A549 (cell line): ENCODE measurements around the gene FER1L5. TPM values are rescaled to one million over a fixed set of nuclear protein-coding genes. Genes with fewer than 3 reads are reported as not detected.
A peak's percentile ranks its signal among the peaks of the same experiment; 100 is the strongest.

Source experiments
- ATAC-seq, 2 experiments: fragments of 200-7000 bp in 1 of 2; fragments of >200 bp in 1 of 2; cut with Nextera tagmentation in 1 of 2; cut with Tn5 transposase in 1 of 2; 3 replicates each; pipeline versions ENCODE4 v1.8.0 to v1.9.1; 2018 to 2020; ENCODE audit warnings: mild to moderate bottlenecking in 1 of 2, moderate library complexity in 1 of 2
- CTCF ChIA-PET: fragments of 300-600 bp; sonication (Branson Sonifier 250); formaldehyde crosslinking; extraction: SDS; loops from one replicate; lab custom pipeline; 2021; ENCODE audit warnings: antibody characterized with exemption, inconsistent platforms; lab: Yijun Ruan, JAX
- POLR2A ChIA-PET: fragments of 350-600 bp; formaldehyde crosslinking; extraction: SDS; loops from one replicate; lab custom pipeline; 2021; ENCODE audit warnings: antibody characterized with exemption, inconsistent platforms; lab: Yijun Ruan, JAX
- DNase-seq, 2 experiments: peaks; one replicate each; pipeline versions ENCODE4 v3.0.0 to v3.0.0-alpha.2; 2011 to 2016; ENCODE audit warnings: low read depth in 1 of 2, low spot score in 1 of 2
- FAIRE-seq: peaks from 2 replicates; lab custom pipeline; 2011; peaks lifted over from hg19 to GRCh38; lab: Jason Lieb, UNC
- H3K27ac ChIP-seq, 2 experiments: fragments of >200 bp; sonication (Bioruptor Twin); formaldehyde crosslinking; 3 replicates each; pipeline ENCODE4 v1.5.1; 2016 to 2017
- H3K4me1 ChIP-seq: fragments of >200 bp; sonication (Bioruptor Twin); formaldehyde crosslinking; 3 replicates; pipeline ENCODE4 v1.6.1; 2016
- H3K4me2 ChIP-seq: fragments of >200 bp; sonication (Bioruptor Twin); formaldehyde crosslinking; 3 replicates; pipeline ENCODE4 v1.6.1; 2016
- H3K4me3 ChIP-seq: fragments of >200 bp; sonication (Bioruptor Twin); formaldehyde crosslinking; 3 replicates; pipeline ENCODE4 v1.5.1; 2016
- H3K9me3 ChIP-seq: fragments of >200 bp; sonication (Bioruptor Twin); formaldehyde crosslinking; 3 replicates; pipeline ENCODE4 v1.6.1; 2016
- CHD4 ChIP-seq: fragments of 200-600 bp; sonication (generic); IDR thresholded peaks from 2 replicates; pipeline ENCODE4 v1.6.1; 2016; ENCODE audit warnings: antibody characterized with exemption, mild to moderate bottlenecking, borderline replicate concordance
- EHMT2 ChIP-seq: fragments of 200-600 bp; sonication (generic); IDR thresholded peaks from 2 replicates; pipeline ENCODE4 v1.6.1; 2016; ENCODE audit warnings: antibody characterized with exemption, low read depth, mild to moderate bottlenecking, moderate library complexity
- GATA3 ChIP-seq: IDR thresholded peaks from 2 replicates; pipeline ENCODE4 v1.6.1; 2012; ENCODE audit warnings: borderline replicate concordance
- HDAC2 ChIP-seq: fragments of 200-600 bp; sonication (generic); IDR thresholded peaks from 2 replicates; pipeline ENCODE4 v1.6.1; 2016
- HOXA7 ChIP-seq: fragments of 250-450 bp; sonication (Bioruptor Pico); IDR thresholded peaks from 2 replicates; pipeline ENCODE4 v1.5.0; 2020; ENCODE audit warnings: mild to moderate bottlenecking, moderate library complexity
- HOXB13 ChIP-seq: fragments of 250-450 bp; sonication (Bioruptor Pico); IDR thresholded peaks from 2 replicates; pipeline ENCODE4 v1.5.0; 2020; ENCODE audit warnings: low read depth, mild to moderate bottlenecking, moderate library complexity
- MAFK ChIP-seq: fragments of 450-650 bp; IDR thresholded peaks from 2 replicates; pipeline ENCODE4 v1.6.1; 2014; ENCODE audit not compliant: partially characterized antibody
- MAZ ChIP-seq: fragments of 150-350 bp; IDR thresholded peaks from 2 replicates; pipeline ENCODE4 v1.6.1; 2014; ENCODE audit warnings: antibody characterized with exemption, low read depth, low read length, borderline replicate concordance
- NPAS2 ChIP-seq: fragments of 250-450 bp; sonication (Bioruptor Pico); IDR thresholded peaks from 2 replicates; pipeline ENCODE4 v1.8.0; 2022; ENCODE audit warnings: mild to moderate bottlenecking, moderate library complexity, borderline replicate concordance
- NR3C1 ChIP-seq: fragments of >200 bp; sonication (Bioruptor Twin); formaldehyde crosslinking; IDR thresholded peaks from 3 replicates; pipeline ENCODE4 v1.6.1; 2017
- PHF8 ChIP-seq: fragments of 200-600 bp; sonication (generic); IDR thresholded peaks from 2 replicates; pipeline ENCODE4 v1.6.1; 2016; ENCODE audit warnings: low read depth, mild to moderate bottlenecking, antibody characterized with exemption, moderate library complexity, borderline replicate concordance
- POLR2AphosphoS2 ChIP-seq: conservative IDR thresholded peaks from 2 replicates; pipeline ENCODE4 v1.6.1; 2012; ENCODE audit warnings: low read length, improper control_type of control experiment, inconsistent platforms
- RAD21 ChIP-seq, 2 experiments: fragments of >200 bp in 1 of 2; sonication (Bioruptor Twin) in 1 of 2; formaldehyde crosslinking in 1 of 2; IDR thresholded peaks in 1 of 2; conservative IDR thresholded peaks in 1 of 2; 2 replicates in 1 of 2; 3 replicates in 1 of 2; pipeline ENCODE4 v1.6.1; 2012 to 2018; ENCODE audit warnings: inconsistent platforms in 1 of 2
- TFCP2L1 ChIP-seq: fragments of 250-450 bp; sonication (Bioruptor Pico); IDR thresholded peaks from 2 replicates; pipeline ENCODE4 v1.5.0; 2021; ENCODE audit warnings: mild to moderate bottlenecking
- TP53 ChIP-seq: fragments of 250-450 bp; sonication (Bioruptor Pico); IDR thresholded peaks from 2 replicates; pipeline ENCODE4 v1.5.0; 2021; ENCODE audit warnings: mild to moderate bottlenecking, moderate library complexity
- ZNF302 ChIP-seq: fragments of 250-450 bp; sonication (Bioruptor Pico); IDR thresholded peaks from 2 replicates; pipeline ENCODE4 v1.9.0; 2021; ENCODE audit warnings: inconsistent platforms, mild to moderate bottlenecking, moderate library complexity
- ZSCAN20 ChIP-seq: fragments of 250-450 bp; sonication (Bioruptor Pico); IDR thresholded peaks from 2 replicates; pipeline ENCODE4 v1.8.0; 2022; ENCODE audit warnings: mild to moderate bottlenecking, moderate library complexity
- WGBS: methylation state at CpG from one replicate; pipeline ENCODE4 v1.1.6; 2017; ENCODE audit errors: missing lambda C conversion rate; 5-methylcytosine and 5-hydroxymethylcytosine counted together
- polyA plus RNA-seq, 4 experiments: library from polyadenylated mRNA; depleted of rRNA in 3 of 4; stranded (reverse); fragments of >200 nt; fragmentation: RNase III in 1 of 4; extraction: RNeasy Plus Mini Kit Qiagen cat#74134 plus additional on column Dnase treatment in 1 of 4; gene quantifications; 2 replicates in 3 of 4; 3 replicates in 1 of 4; pipeline ENCODE4 v1.2.3, GENCODE V29; 2011 to 2017
- TF ChIP-seq, protein P1 (sequence below): fragments of 450-650 bp; IDR thresholded peaks from 2 replicates; pipeline ENCODE4 v1.6.1; 2014; ENCODE audit warnings: antibody characterized with exemption
- TF ChIP-seq, protein P2 (sequence below): IDR thresholded peaks from 2 replicates; pipeline ENCODE4 v1.6.1; 2012
- TF ChIP-seq, protein P3 (sequence below): fragments of 250-450 bp; sonication (Bioruptor Pico); IDR thresholded peaks from 2 replicates; pipeline ENCODE4 v1.5.0; 2020; ENCODE audit warnings: low read depth, mild to moderate bottlenecking, moderate library complexity
- TF ChIP-seq, protein P4 (sequence below): fragments of 200-600 bp; sonication (generic); IDR thresholded peaks from 2 replicates; pipeline ENCODE4 v1.6.1; 2016; ENCODE audit warnings: antibody characterized with exemption, mild to moderate bottlenecking, moderate library complexity
- TF ChIP-seq, protein P5 (sequence below): IDR thresholded peaks from 2 replicates; pipeline ENCODE4 v1.6.1; 2012
- TF ChIP-seq, protein P6 (sequence below): fragments of >200 bp; sonication (Bioruptor Twin); formaldehyde crosslinking; IDR thresholded peaks from 3 replicates; pipeline ENCODE4 v1.5.1; 2016
- TF ChIP-seq, protein P7 (sequence below): IDR thresholded peaks from 2 replicates; pipeline ENCODE4 v1.6.1; 2012; ENCODE audit warnings: low read depth, borderline replicate concordance

Gene FER1L5
- polyA plus RNA-seq, 2 of the 4 experiments (the other 2 are of a cell fraction): 0.01 TPM; not detected in 1

DNA sequence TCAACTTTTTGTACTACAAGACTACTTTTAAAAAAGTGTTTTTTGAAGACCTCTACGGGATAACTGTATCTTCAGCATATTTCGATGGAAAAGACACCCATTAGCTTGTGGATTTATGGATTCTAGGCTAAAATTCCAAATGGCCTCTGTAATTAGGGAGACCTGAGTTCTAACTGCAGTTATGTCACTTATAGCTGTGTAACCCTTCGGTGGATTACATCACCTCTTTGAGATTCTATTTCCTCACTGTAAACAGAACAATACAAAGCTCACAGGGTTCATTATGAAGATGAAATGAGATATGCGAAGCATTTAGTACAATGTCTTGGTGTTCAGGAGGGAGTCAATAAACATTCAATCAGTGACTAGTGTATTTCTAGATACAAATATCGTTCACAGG lies 73.1 kb downstream of the FER1L5 start:
- ChIA-PET POLR2A (no interaction called here), CTCF (no interaction called here)
- Histone ChIP-seq H3K27ac (peak overlapping the region; percentile 77 to 83), H3K4me3 (no peak overlapping the region), H3K4me2 (peak overlapping the region; percentile 78), H3K4me1 (peaks cover 34% of the 10 kb centered on the region), H3K9me3 (no peaks in the 10 kb centered on the region)
- FAIRE-seq: no peak
- no peak for TF ChIP-seq HOXB13
- TF ChIP-seq HDAC2: no peak
- no peak for TF ChIP-seq TFCP2L1 (CRISPR knock-in tag)
- no peak for TF ChIP-seq GATA3
- TF ChIP-seq NPAS2 (CRISPR knock-in tag): no peak
- no peak for TF ChIP-seq HOXA7 (CRISPR knock-in tag)
- TF ChIP-seq, protein P1, sequence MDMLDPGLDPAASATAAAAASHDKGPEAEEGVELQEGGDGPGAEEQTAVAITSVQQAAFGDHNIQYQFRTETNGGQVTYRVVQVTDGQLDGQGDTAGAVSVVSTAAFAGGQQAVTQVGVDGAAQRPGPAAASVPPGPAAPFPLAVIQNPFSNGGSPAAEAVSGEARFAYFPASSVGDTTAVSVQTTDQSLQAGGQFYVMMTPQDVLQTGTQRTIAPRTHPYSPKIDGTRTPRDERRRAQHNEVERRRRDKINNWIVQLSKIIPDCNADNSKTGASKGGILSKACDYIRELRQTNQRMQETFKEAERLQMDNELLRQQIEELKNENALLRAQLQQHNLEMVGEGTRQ: no peak
- TF ChIP-seq MAFK: no peak
- no peak for TF ChIP-seq PHF8
- TF ChIP-seq, protein P2, sequence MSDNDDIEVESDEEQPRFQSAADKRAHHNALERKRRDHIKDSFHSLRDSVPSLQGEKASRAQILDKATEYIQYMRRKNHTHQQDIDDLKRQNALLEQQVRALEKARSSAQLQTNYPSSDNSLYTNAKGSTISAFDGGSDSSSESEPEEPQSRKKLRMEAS: no peak
- TF ChIP-seq CHD4: no peak
- TF ChIP-seq, protein P3, sequence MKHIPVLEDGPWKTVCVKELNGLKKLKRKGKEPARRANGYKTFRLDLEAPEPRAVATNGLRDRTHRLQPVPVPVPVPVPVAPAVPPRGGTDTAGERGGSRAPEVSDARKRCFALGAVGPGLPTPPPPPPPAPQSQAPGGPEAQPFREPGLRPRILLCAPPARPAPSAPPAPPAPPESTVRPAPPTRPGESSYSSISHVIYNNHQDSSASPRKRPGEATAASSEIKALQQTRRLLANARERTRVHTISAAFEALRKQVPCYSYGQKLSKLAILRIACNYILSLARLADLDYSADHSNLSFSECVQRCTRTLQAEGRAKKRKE (CRISPR knock-in tag): no peak
- TF ChIP-seq, protein P4, sequence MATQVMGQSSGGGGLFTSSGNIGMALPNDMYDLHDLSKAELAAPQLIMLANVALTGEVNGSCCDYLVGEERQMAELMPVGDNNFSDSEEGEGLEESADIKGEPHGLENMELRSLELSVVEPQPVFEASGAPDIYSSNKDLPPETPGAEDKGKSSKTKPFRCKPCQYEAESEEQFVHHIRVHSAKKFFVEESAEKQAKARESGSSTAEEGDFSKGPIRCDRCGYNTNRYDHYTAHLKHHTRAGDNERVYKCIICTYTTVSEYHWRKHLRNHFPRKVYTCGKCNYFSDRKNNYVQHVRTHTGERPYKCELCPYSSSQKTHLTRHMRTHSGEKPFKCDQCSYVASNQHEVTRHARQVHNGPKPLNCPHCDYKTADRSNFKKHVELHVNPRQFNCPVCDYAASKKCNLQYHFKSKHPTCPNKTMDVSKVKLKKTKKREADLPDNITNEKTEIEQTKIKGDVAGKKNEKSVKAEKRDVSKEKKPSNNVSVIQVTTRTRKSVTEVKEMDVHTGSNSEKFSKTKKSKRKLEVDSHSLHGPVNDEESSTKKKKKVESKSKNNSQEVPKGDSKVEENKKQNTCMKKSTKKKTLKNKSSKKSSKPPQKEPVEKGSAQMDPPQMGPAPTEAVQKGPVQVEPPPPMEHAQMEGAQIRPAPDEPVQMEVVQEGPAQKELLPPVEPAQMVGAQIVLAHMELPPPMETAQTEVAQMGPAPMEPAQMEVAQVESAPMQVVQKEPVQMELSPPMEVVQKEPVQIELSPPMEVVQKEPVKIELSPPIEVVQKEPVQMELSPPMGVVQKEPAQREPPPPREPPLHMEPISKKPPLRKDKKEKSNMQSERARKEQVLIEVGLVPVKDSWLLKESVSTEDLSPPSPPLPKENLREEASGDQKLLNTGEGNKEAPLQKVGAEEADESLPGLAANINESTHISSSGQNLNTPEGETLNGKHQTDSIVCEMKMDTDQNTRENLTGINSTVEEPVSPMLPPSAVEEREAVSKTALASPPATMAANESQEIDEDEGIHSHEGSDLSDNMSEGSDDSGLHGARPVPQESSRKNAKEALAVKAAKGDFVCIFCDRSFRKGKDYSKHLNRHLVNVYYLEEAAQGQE: no peak
- no peak for TF ChIP-seq POLR2AphosphoS2
- no peak for TF ChIP-seq EHMT2
- TF ChIP-seq, protein P5, sequence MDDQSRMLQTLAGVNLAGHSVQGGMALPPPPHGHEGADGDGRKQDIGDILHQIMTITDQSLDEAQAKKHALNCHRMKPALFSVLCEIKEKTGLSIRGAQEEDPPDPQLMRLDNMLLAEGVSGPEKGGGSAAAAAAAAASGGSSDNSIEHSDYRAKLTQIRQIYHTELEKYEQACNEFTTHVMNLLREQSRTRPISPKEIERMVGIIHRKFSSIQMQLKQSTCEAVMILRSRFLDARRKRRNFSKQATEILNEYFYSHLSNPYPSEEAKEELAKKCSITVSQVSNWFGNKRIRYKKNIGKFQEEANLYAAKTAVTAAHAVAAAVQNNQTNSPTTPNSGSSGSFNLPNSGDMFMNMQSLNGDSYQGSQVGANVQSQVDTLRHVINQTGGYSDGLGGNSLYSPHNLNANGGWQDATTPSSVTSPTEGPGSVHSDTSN: no peak
- no peak for TF ChIP-seq ZNF302
- DNase-seq: peak in 1 of 2 experiments; percentile 35
- ATAC-seq: no peak
- 62% methylated on average over 5 of the region's 5 CpGs for WGBS

DNA sequence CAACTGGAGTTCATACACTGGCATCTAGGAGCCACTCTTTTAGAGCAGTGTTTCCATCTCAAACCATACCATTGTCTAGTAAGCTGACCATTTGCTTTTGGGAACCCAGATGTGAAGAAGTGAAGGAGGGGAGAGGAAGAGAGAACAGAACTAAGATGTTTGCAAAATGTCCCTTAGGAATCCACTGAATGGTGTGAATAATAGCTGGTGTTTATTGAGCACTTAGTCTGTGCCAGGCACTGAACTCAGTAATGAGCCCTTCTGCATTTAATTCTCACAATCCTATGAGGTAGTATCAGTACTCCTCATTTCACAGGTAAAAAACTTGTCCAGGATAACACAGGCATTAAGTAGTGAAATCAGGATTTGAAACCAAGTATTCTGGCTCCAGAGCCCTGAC lies 73.8 kb downstream of the FER1L5 start:
- CTCF ChIA-PET: no interaction called here
- peak overlapping the region; percentile 78 for H3K4me2 ChIP-seq
- H3K27ac ChIP-seq: peak overlapping the region; percentile 62 to 77
- H3K9me3 ChIP-seq: no peaks in the 10 kb centered on the region
- peaks cover 34% of the 10 kb centered on the region for H3K4me1 ChIP-seq
- no peak for DNase-seq
- TF ChIP-seq TP53 (CRISPR knock-in tag): no peak
- TF ChIP-seq HOXB13: no peak
- no peak for TF ChIP-seq MAZ
- TF ChIP-seq, protein P6, sequence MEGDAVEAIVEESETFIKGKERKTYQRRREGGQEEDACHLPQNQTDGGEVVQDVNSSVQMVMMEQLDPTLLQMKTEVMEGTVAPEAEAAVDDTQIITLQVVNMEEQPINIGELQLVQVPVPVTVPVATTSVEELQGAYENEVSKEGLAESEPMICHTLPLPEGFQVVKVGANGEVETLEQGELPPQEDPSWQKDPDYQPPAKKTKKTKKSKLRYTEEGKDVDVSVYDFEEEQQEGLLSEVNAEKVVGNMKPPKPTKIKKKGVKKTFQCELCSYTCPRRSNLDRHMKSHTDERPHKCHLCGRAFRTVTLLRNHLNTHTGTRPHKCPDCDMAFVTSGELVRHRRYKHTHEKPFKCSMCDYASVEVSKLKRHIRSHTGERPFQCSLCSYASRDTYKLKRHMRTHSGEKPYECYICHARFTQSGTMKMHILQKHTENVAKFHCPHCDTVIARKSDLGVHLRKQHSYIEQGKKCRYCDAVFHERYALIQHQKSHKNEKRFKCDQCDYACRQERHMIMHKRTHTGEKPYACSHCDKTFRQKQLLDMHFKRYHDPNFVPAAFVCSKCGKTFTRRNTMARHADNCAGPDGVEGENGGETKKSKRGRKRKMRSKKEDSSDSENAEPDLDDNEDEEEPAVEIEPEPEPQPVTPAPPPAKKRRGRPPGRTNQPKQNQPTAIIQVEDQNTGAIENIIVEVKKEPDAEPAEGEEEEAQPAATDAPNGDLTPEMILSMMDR: no peak
- no peak for TF ChIP-seq NR3C1
- TF ChIP-seq, protein P7, sequence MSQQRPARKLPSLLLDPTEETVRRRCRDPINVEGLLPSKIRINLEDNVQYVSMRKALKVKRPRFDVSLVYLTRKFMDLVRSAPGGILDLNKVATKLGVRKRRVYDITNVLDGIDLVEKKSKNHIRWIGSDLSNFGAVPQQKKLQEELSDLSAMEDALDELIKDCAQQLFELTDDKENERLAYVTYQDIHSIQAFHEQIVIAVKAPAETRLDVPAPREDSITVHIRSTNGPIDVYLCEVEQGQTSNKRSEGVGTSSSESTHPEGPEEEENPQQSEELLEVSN: no peak
- no peak for TF ChIP-seq RAD21 (conservative IDR thresholded peaks at IDR 0.05 in 1 of 2, IDR thresholded peaks at IDR 0.05 in 1 of 2)
- TF ChIP-seq ZSCAN20 (CRISPR knock-in tag): no peak
- TF ChIP-seq, all 56 proteins: peak for 0
- POLR2A ChIA-PET: no interaction called here
- ATAC-seq: no peak
- no peak overlapping the region for H3K4me3 ChIP-seq
- no peak for FAIRE-seq
